Measurements from ENCODE around the gene BCKDHB. TPM values are rescaled to one million over a fixed set of nuclear protein-coding genes. Genes with fewer than 3 reads are reported as not detected.

BCKDHB gene
- total and polyA plus RNA-seq, 9 donors, result 12.0 to 33.4 (median 18.7) TPM

DNA sequence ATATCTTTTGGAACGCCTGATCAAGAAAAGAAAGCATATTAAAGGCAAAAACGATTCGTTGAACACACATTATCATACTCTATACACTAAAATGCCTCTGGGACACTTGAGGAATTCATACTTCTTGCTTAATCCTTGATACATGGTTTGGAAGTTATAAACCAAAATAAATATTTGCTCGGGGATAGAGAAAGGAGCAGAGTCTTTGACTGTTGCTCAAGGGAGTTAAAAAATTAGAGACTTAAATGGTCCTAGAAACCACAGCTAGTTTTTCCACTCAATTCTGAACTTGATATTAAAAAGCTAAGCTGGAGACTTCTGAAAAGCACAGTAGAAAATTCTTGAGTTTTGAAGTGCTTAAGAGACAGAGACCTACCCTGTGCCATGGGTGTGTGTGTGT, 98.9 kb downstream of the BCKDHB start:
- 88 to 95% (median 93%) methylated on average over 4 of the region's 4 CpGs for WGBS, 3 donors

GRCh38 chr6:80206758-80207157, 100.3 kb downstream of the BCKDHB start:
- Histone ChIP-seq H3K4me1 (ENCODE audit: insufficient read depth) (no peaks in the 10 kb centered on the region), H3K27ac (no peak overlapping the region), H3K27me3 (no peaks in the 10 kb centered on the region), H3K9me3 (no peaks in the 10 kb centered on the region), H3K36me3 (no peaks in the 10 kb centered on the region), H3K4me3 (no peak overlapping the region)
- no peak for DNase-seq
- TF ChIP-seq POLR2A (IDR thresholded peaks at IDR 0.05) (no peak), EP300 (IDR thresholded peaks at IDR 0.05) (no peak)
- TF ChIP-seq, protein P1, sequence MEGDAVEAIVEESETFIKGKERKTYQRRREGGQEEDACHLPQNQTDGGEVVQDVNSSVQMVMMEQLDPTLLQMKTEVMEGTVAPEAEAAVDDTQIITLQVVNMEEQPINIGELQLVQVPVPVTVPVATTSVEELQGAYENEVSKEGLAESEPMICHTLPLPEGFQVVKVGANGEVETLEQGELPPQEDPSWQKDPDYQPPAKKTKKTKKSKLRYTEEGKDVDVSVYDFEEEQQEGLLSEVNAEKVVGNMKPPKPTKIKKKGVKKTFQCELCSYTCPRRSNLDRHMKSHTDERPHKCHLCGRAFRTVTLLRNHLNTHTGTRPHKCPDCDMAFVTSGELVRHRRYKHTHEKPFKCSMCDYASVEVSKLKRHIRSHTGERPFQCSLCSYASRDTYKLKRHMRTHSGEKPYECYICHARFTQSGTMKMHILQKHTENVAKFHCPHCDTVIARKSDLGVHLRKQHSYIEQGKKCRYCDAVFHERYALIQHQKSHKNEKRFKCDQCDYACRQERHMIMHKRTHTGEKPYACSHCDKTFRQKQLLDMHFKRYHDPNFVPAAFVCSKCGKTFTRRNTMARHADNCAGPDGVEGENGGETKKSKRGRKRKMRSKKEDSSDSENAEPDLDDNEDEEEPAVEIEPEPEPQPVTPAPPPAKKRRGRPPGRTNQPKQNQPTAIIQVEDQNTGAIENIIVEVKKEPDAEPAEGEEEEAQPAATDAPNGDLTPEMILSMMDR (IDR thresholded peaks at IDR 0.05), result no peak
- intact Hi-C loops (cut with DNase I), result no loop called here

More for the DNA sequence above, 98.9 kb downstream of the BCKDHB start:
- H3K27ac ChIP-seq, result no peak overlapping the region
- intact Hi-C loops (cut with DNase I), result no loop called here
- H3K9me3 ChIP-seq, result no peaks in the 10 kb centered on the region
- no peaks in the 10 kb centered on the region for H3K27me3 ChIP-seq
- H3K36me3 ChIP-seq, result no peaks in the 10 kb centered on the region
- H3K4me1 ChIP-seq (ENCODE audit: insufficient read depth), result no peaks in the 10 kb centered on the region
- DNase-seq, result no peak
- no peak overlapping the region for H3K4me3 ChIP-seq
- TF ChIP-seq, protein P1 (IDR thresholded peaks at IDR 0.05), result no peak
- TF ChIP-seq EP300 (IDR thresholded peaks at IDR 0.05) (no peak), POLR2A (IDR thresholded peaks at IDR 0.05) (no peak)

DNA sequence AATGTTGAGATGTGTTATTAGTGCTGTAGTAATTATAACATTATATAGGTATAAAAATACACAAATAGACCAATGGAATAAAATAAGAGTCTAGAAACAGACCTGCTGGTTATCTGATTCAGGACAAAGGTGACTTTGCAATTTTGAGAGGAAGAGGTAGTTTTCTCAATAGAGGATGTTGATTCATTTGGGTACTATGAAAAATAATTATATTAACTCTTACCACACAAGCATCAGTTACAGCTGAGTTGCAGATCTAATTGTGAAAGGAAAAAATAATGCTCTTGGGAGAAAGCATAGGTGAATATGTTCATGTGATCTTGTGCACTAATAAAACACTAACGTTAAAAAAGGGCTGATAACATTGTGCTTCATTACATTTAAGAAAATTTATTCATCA, 103.0 kb downstream of the BCKDHB start:
- TF ChIP-seq POLR2A (IDR thresholded peaks at IDR 0.05), result no peak
- TF ChIP-seq EP300 (IDR thresholded peaks at IDR 0.05), result no peak
- TF ChIP-seq, protein P1 (IDR thresholded peaks at IDR 0.05), result no peak

DNA sequence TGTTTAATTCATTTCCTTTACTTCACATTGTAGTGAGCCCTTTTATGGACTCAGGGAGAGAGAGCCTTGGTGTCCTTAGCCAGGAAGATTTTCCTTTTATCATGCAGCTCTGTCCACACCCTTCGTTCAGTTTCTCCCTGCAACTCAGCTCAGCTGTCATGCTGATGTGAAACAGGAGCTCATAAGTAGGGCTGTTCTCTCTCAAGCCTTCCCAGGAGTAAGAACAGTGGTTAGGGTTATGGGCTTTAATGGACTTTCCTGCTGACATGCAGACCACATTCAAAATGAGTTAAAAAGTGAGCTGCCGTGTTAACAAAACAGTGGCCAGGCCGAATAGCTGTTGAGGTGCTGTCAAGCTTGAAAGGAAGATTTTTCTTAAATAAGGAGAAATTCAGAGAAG, 104.1 kb downstream of the BCKDHB start:
- no peak overlapping the region for H3K27ac ChIP-seq
- DNase-seq, result peak in 1 of 5 donors; percentile 13

More for the DNA sequence above, 103.0 kb downstream of the BCKDHB start:
- no peak overlapping the region for H3K4me3 ChIP-seq
- no peaks in the 10 kb centered on the region for H3K4me1 ChIP-seq (ENCODE audit: insufficient read depth)
- no peaks in the 10 kb centered on the region for H3K27me3 ChIP-seq
- H3K36me3 ChIP-seq, result no peaks in the 10 kb centered on the region
- no peak overlapping the region for H3K27ac ChIP-seq
- H3K9me3 ChIP-seq, result no peaks in the 10 kb centered on the region
- no peak for DNase-seq
- intact Hi-C loops (cut with DNase I), result no loop called here
- WGBS, 3 donors, result 76 to 85% (median 76%) methylated on average over 1 of the region's 1 CpG

More for the DNA sequence above, 104.1 kb downstream of the BCKDHB start:
- no peaks in the 10 kb centered on the region for H3K27me3 ChIP-seq
- H3K4me3 ChIP-seq, result no peak overlapping the region
- H3K9me3 ChIP-seq, result no peaks in the 10 kb centered on the region
- 13 to 28% (median 19%) methylated on average over 3 of the region's 3 CpGs for WGBS, 3 donors
- H3K36me3 ChIP-seq, result no peaks in the 10 kb centered on the region
- H3K4me1 ChIP-seq (ENCODE audit: insufficient read depth), result no peaks in the 10 kb centered on the region
- no peak for TF ChIP-seq POLR2A (IDR thresholded peaks at IDR 0.05)
- TF ChIP-seq EP300 (IDR thresholded peaks at IDR 0.05), result no peak
- TF ChIP-seq, protein P1 (IDR thresholded peaks at IDR 0.05), result no peak
- intact Hi-C loops (cut with DNase I), result no loop called here
